Transverse colon (tissue), 4 donors: ENCODE measurements around the gene MCL1. TPM values are rescaled to one million over a fixed set of nuclear protein-coding genes. Genes with fewer than 3 reads are reported as not detected.
A peak's percentile ranks its signal among the peaks of the same experiment; 100 is the strongest.
"Not testable (repeated sequence)": the region's sequence is repeated elsewhere in the genome, so short reads cannot be mapped to it uniquely, and the experiment has no call there.

ENCODE experiments used
- DNase-seq: peaks from one replicate; pipeline ENCODE4 v3.0.0-alpha.2; 2019
- H3K27ac ChIP-seq, 4 donors: fragments of 200-600 bp; sonication (generic); 2 replicates each; pipeline ENCODE4 v1.5.1; 2016 to 2018; ENCODE audit warnings: inconsistent platforms in 4 of 4
- H3K27me3 ChIP-seq: fragments of 200-600 bp; sonication (generic); 2 replicates; pipeline ENCODE4 v1.5.1; 2017; ENCODE audit warnings: inconsistent platforms
- H3K36me3 ChIP-seq, 4 donors: fragments of 200-600 bp; sonication (generic); 2 replicates each; pipeline ENCODE4 v1.5.1; 2017 to 2019; ENCODE audit warnings: inconsistent platforms in 4 of 4
- H3K4me1 ChIP-seq, 4 donors: fragments of 200-600 bp; sonication (generic); 2 replicates each; pipeline ENCODE4 v1.5.1; 2017 to 2020; ENCODE audit warnings: inconsistent platforms in 4 of 4
- H3K4me3 ChIP-seq, 4 donors: fragments of 200-600 bp; sonication (generic); 1 replicate in 1 of 4; 2 replicates in 3 of 4; pipeline versions ENCODE4 v1.5.1 to v1.6.1; 2017 to 2019; ENCODE audit warnings: inconsistent platforms in 4 of 4
- H3K9me3 ChIP-seq, 2 donors: fragments of 200-600 bp; sonication (generic); 2 replicates each; pipeline ENCODE4 v1.5.1; 2017 to 2019; ENCODE audit warnings: inconsistent platforms in 2 of 2
- CTCF ChIP-seq, 5 experiments: fragments of 200-600 bp in 3 of 5; fragments of 450-650 bp in 2 of 5; sonication (generic) in 3 of 5; IDR thresholded peaks; 1 replicate in 2 of 5; 2 replicates in 3 of 5; pipeline ENCODE4 v1.5.1; 2016 to 2017; ENCODE audit warnings: antibody characterized with exemption in 5 of 5, inconsistent platforms in 3 of 5, mild to moderate bottlenecking in 2 of 5, moderate library complexity in 1 of 5
- EP300 ChIP-seq: sonication (generic); formaldehyde crosslinking; IDR thresholded peaks from one replicate; pipeline ENCODE4 v1.6.1; 2017; ENCODE audit warnings: antibody characterized with exemption, low read depth
- POLR2A ChIP-seq: fragments of 450-650 bp; IDR thresholded peaks from one replicate; pipeline ENCODE4 v1.6.1; 2016; ENCODE audit warnings: antibody characterized with exemption, mild to moderate bottlenecking, moderate library complexity
- POLR2AphosphoS5 ChIP-seq, 3 donors: sonication (generic); formaldehyde crosslinking; IDR thresholded peaks; one replicate each; pipeline ENCODE4 v1.6.1; 2016; ENCODE audit warnings: antibody characterized with exemption in 3 of 3
- WGBS, 2 donors: methylation state at CpG; one replicate each; pipeline ENCODE4 v1.1.5; 2018; ENCODE audit warnings: low coverage in 1 of 2; 5-methylcytosine and 5-hydroxymethylcytosine counted together
- in situ Hi-C, 4 donors: fragments of 200-750 bp; cut with MboI; loops; one replicate each; pipeline versions ENCODE4 v1.15.0 to v1.15.1; 2017; ENCODE audit warnings: low sequenced_read_pairs in 3 of 4, low pct_ligation_motif_present in 1 of 4, low pct_unique_long_range_greater_than_20kb in 1 of 4
- intact Hi-C: fragments of 100-400 bp; cut with DNase I; formaldehyde crosslinking; loops from one replicate; pipeline ENCODE4 v1.15.1; 2023; ENCODE audit warnings: low total_unique reads
- total RNA-seq, 4 donors: library from RNA; depleted of rRNA; stranded (reverse); fragments of >200 nt; gene quantifications; one replicate each; pipeline ENCODE4 v1.1.0, GENCODE V29; 2016

MCL1 gene
- total RNA-seq, 4 donors from 2014 or later: 176 to 395 (median 269) TPM

GRCh38 chr1:150573648-150574071 is 5.8 kb downstream of the MCL1 start:
- H3K27me3 ChIP-seq, in situ Hi-C loops, H3K9me3 ChIP-seq, DNase-seq, intact Hi-C loops: not testable (repeated sequence)
- Histone ChIP-seq H3K4me3 (peak overlapping the region in 1 of 4 donors; percentile 88), H3K27ac (peak overlapping the region; percentile 98 to 99 (median 98)), H3K36me3 (peaks cover 0 to 52% (median 18%) of the 10 kb centered on the region in 4 donors), H3K4me1 (peaks cover 39 to 82% (median 65%) of the 10 kb centered on the region in 4 donors)
- 66 to 79% methylated on average over 3 to 13 of the region's 13 CpGs for WGBS, 2 donors
- TF ChIP-seq POLR2AphosphoS5 (IDR thresholded peaks at IDR 0.05) (peak in 2 of 3 donors; percentile 54 to 79), POLR2A (peak; percentile 53)

GRCh38 chr1:150572918-150573647 is 6.3 kb downstream of the MCL1 start:
- H3K36me3 ChIP-seq: peaks cover 0 to 52% (median 18%) of the 10 kb centered on the region in 4 donors
- H3K4me1 ChIP-seq: peaks cover 43 to 88% (median 70%) of the 10 kb centered on the region in 4 donors
- 50 to 51% methylated on average over 4 of the region's 4 CpGs for WGBS, 2 donors
- intact Hi-C loops: no loop called here
- TF ChIP-seq POLR2A (peak; percentile 9), POLR2AphosphoS5 (IDR thresholded peaks at IDR 0.05) (peak in 2 of 3 donors; percentile 65 to 71), CTCF (IDR thresholded peaks at IDR 0.05) (no peak)
- H3K27ac ChIP-seq: peak overlapping the region; percentile 98 to 99 (median 98)
- in situ Hi-C loops: no loop called here
- H3K27me3 ChIP-seq: no peaks in the 10 kb centered on the region
- peak overlapping the region in 1 of 4 donors; percentile 88 for H3K4me3 ChIP-seq
- DNase-seq: no peak
- H3K9me3 ChIP-seq: no peaks in the 10 kb centered on the region

GRCh38 chr1:150568594-150568966 is 10.8 kb downstream of the MCL1 start:
- H3K4me1 ChIP-seq: peaks cover 71 to 100% (median 89%) of the 10 kb centered on the region in 4 donors
- in situ Hi-C loops: loop anchor here in 3 of 4 donors (5.0 to 10.0 kb wide), 3 partner anchors 44 to 49 kb away; no protein-coding TSS in a partner anchor

GRCh38 chr1:150567717-150568593 is 11.5 kb downstream of the MCL1 start:
- intact Hi-C loops (no loop called here), in situ Hi-C loops (loop anchor here in 3 of 4 donors (5.0 to 10.0 kb wide), 3 partner anchors 44 to 49 kb away; no protein-coding TSS in a partner anchor)
- Histone ChIP-seq H3K27me3 (no peaks in the 10 kb centered on the region), H3K27ac (peak overlapping the region; percentile 98 to 99 (median 98)), H3K4me3 (peak overlapping the region in 3 of 4 donors; percentile 3 to 41 (median 15)), H3K9me3 (no peaks in the 10 kb centered on the region), H3K4me1 (peaks cover 75 to 100% (median 89%) of the 10 kb centered on the region in 4 donors), H3K36me3 (peaks cover 0 to 10% (median 4%) of the 10 kb centered on the region in 4 donors)
- peak; percentile 84 for DNase-seq
- no peak for TF ChIP-seq CTCF (IDR thresholded peaks at IDR 0.05)
- TF ChIP-seq EP300: peak; percentile 95
- peak; percentile 27 for TF ChIP-seq POLR2A
- peak; percentile 79 to 89 (median 87) for TF ChIP-seq POLR2AphosphoS5 (IDR thresholded peaks at IDR 0.05)
- 0 to 1% methylated on average over 6 to 10 of the region's 10 CpGs for WGBS, 2 donors

More at GRCh38 chr1:150568594-150568966, 10.8 kb downstream of the MCL1 start:
- intact Hi-C loops: no loop called here
- DNase-seq: no peak
- Histone ChIP-seq H3K27ac (peak overlapping the region; percentile 98 to 99 (median 98)), H3K36me3 (peaks cover 0 to 16% (median 7%) of the 10 kb centered on the region in 4 donors), H3K4me3 (peak overlapping the region in 1 of 4 donors; percentile 41), H3K9me3 (no peaks in the 10 kb centered on the region), H3K27me3 (no peaks in the 10 kb centered on the region)
- TF ChIP-seq POLR2A (no peak), EP300 (no peak), CTCF (IDR thresholded peaks at IDR 0.05) (no peak), POLR2AphosphoS5 (IDR thresholded peaks at IDR 0.05) (no peak)
